Kidney epithelial cell (primary cell): ENCODE results near the gene HOXA10. TPM values are rescaled to one million over a fixed set of nuclear protein-coding genes. Genes with fewer than 3 reads are reported as not detected.
A peak's percentile ranks its signal among the peaks of the same experiment; 100 is the strongest.

ENCODE experiments used
- DNase-seq: peaks from one replicate; pipeline ENCODE4 v3.0.0-alpha.2; 2010; ENCODE audit warnings: low read depth
- H3K27me3 ChIP-seq: 2 replicates; pipeline ENCODE4 v1.6.0; 2011; ENCODE audit warnings: low read length; ENCODE audit not compliant: control insufficient read depth, insufficient read depth
- H3K36me3 ChIP-seq: 2 replicates; pipeline ENCODE4 v1.5.1; 2011; ENCODE audit warnings: low read length; ENCODE audit not compliant: control insufficient read depth, insufficient read depth
- H3K4me3 ChIP-seq: 2 replicates; pipeline ENCODE4 v1.5.1; 2011; ENCODE audit warnings: low read depth, mild to moderate bottlenecking, control low read depth, low read length
- CTCF ChIP-seq: IDR thresholded peaks from 2 replicates; pipeline ENCODE4 v1.5.1; 2011; ENCODE audit warnings: mild to moderate bottlenecking, moderate library complexity, low read length, control low read depth, inconsistent platforms; ENCODE audit not compliant: insufficient read depth, poor library complexity, severe bottlenecking
- total RNA-seq: library from RNA; depleted of rRNA; stranded (reverse); fragments of >200 nt; gene quantifications from 2 replicates; pipeline ENCODE4 v1.2.3, GENCODE V29; 2015

The HOXA10 gene
- total RNA-seq, 1 donor from 2014 or later = 29.1 TPM

GRCh38 chr7:27179030-27179429 lies 4.9 kb upstream of the HOXA10 start:
- H3K36me3 ChIP-seq = no peaks in the 10 kb centered on the region
- H3K4me3 ChIP-seq = peak overlapping the region; percentile 72
- H3K27me3 ChIP-seq = no peaks in the 10 kb centered on the region
- DNase-seq = no peak
- TF ChIP-seq CTCF = no peak

- Histone ChIP-seq H3K4me3 (peak overlapping the region; percentile 72), H3K36me3 (no peaks in the 10 kb centered on the region), H3K27me3 (no peaks in the 10 kb centered on the region)
- no peak for DNase-seq
- TF ChIP-seq CTCF = no peak
These were observed 4.2 kb upstream of the HOXA10 start for GRCh38 chr7:27178366-27178765.

GRCh38 chr7:27177795-27178320 lies 3.7 kb upstream of the HOXA10 start:
- peaks cover 1% of the 10 kb centered on the region for H3K36me3 ChIP-seq
- no peak for DNase-seq
- peak overlapping the region; percentile 72 for H3K4me3 ChIP-seq
- TF ChIP-seq CTCF = no peak
- H3K27me3 ChIP-seq = no peaks in the 10 kb centered on the region

GRCh38 chr7:27176962-27177794 lies 3.1 kb upstream of the HOXA10 start:
- Histone ChIP-seq H3K36me3 (peaks cover 1% of the 10 kb centered on the region), H3K4me3 (peak overlapping the region; percentile 72), H3K27me3 (no peaks in the 10 kb centered on the region)
- TF ChIP-seq CTCF = no peak
- DNase-seq = no peak

- Histone ChIP-seq H3K4me3 (peak overlapping the region; percentile 72), H3K36me3 (peaks cover 1% of the 10 kb centered on the region), H3K27me3 (no peaks in the 10 kb centered on the region)
- DNase-seq = no peak
- TF ChIP-seq CTCF = no peak
These were observed 2.4 kb upstream of the HOXA10 start for GRCh38 chr7:27176524-27176845.
